ENCODE measurements around the gene TAF5.

DNA sequence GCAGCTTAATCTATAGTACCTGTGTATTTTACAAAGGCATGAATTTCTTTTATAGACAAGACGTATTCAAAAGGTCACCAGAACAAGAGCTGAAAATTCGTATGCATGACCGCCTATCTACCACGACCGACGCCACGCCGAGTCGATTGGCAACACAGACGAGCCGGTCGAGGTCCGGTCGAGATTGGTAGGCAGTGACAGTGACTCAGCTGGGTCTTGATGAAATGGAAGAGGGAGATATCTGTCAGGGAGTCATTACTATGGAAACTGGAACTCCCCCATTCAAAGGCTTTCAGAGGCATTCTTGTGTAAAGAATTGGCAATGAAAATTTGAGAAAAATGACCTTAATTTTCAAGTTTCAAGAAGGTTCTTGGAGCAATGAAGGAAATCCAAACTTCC is 26.4 kb downstream of the TAF5 start:
- TF ChIP-seq, protein P1, sequence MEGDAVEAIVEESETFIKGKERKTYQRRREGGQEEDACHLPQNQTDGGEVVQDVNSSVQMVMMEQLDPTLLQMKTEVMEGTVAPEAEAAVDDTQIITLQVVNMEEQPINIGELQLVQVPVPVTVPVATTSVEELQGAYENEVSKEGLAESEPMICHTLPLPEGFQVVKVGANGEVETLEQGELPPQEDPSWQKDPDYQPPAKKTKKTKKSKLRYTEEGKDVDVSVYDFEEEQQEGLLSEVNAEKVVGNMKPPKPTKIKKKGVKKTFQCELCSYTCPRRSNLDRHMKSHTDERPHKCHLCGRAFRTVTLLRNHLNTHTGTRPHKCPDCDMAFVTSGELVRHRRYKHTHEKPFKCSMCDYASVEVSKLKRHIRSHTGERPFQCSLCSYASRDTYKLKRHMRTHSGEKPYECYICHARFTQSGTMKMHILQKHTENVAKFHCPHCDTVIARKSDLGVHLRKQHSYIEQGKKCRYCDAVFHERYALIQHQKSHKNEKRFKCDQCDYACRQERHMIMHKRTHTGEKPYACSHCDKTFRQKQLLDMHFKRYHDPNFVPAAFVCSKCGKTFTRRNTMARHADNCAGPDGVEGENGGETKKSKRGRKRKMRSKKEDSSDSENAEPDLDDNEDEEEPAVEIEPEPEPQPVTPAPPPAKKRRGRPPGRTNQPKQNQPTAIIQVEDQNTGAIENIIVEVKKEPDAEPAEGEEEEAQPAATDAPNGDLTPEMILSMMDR (conservative IDR thresholded peaks at IDR 0.05; ENCODE audit: low read depth, low read length) = no peak
- TF ChIP-seq EZH2 (IDR thresholded peaks at IDR 0.05; ENCODE audit: borderline replicate concordance, low read depth, low read length, poor library complexity, severe bottlenecking) = no peak

Measured in A673 (cell line).